GM12865 (cell line): ENCODE results near the gene GPRIN1.

Source experiments
- DNase-seq: peaks from one replicate; pipeline ENCODE4 v3.0.0; 2010; ENCODE audit warnings: low read depth
- H3K4me3 ChIP-seq: 2 replicates; pipeline ENCODE4 v1.5.1; 2011; ENCODE audit warnings: mild to moderate bottlenecking, low read depth, low read length, control low read depth
- TF ChIP-seq, protein P1 (sequence below): IDR thresholded peaks from 2 replicates; pipeline ENCODE4 v1.5.1; 2011; ENCODE audit warnings: low read length, control low read depth, low read depth, inconsistent platforms; ENCODE audit not compliant: insufficient read depth; ENCODE audit errors: missing control alignments

Gene GPRIN1

DNA sequence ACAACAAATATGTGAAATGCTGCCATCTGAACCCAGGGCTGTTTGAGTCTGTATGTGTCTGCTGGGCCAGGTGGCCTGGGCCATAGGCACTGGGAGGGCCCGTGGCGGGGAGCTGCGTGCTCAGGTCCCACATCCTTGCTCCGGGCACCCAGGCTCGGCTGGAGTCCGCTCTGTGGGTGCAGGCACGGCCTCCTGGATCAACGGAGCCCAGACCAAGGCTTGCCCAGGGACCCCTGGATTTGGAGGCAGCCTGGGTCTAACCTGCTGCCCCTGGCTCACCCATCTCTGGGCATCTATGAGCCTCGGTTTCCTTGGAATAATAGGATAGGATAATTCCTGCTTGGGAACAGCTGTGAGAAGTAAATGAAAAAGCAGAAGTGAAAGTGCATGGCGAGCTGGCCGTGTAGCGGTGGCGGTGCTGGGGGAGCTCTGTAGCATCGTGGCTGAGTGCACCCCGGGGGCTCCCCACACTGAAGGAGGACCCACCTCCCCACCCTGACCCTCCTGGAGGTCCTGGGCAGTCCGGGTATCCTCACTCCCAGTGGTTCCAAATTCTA is 59.6 kb downstream of the GPRIN1 start:
- H3K4me3 ChIP-seq: no peak overlapping the region

DNA sequence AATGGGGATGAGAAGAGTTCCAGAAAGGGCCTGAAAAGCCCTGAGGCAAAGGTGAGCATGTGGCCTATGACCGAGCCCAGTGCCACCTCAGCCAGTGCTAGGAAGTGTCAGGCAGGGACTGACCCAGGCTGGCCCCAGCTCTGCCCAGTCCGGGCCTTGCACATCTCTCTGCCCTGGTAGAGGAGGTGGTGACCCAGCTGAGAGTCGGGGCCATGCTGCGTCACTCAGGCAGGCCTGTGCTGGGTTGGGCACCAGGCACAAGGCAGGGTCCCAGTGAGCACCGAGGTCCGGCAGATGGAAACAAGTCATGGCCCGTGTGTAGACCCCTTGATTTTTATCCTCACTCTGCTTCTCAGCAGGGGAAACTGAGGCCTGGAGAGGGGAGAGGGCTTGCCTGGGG is 60.1 kb downstream of the GPRIN1 start:
- TF ChIP-seq, protein P1, sequence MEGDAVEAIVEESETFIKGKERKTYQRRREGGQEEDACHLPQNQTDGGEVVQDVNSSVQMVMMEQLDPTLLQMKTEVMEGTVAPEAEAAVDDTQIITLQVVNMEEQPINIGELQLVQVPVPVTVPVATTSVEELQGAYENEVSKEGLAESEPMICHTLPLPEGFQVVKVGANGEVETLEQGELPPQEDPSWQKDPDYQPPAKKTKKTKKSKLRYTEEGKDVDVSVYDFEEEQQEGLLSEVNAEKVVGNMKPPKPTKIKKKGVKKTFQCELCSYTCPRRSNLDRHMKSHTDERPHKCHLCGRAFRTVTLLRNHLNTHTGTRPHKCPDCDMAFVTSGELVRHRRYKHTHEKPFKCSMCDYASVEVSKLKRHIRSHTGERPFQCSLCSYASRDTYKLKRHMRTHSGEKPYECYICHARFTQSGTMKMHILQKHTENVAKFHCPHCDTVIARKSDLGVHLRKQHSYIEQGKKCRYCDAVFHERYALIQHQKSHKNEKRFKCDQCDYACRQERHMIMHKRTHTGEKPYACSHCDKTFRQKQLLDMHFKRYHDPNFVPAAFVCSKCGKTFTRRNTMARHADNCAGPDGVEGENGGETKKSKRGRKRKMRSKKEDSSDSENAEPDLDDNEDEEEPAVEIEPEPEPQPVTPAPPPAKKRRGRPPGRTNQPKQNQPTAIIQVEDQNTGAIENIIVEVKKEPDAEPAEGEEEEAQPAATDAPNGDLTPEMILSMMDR: no peak
- H3K4me3 ChIP-seq: no peak overlapping the region
- DNase-seq: no peak

More for the DNA sequence above, 59.6 kb downstream of the GPRIN1 start:
- TF ChIP-seq, protein P1: no peak
- DNase-seq: no peak

DNA sequence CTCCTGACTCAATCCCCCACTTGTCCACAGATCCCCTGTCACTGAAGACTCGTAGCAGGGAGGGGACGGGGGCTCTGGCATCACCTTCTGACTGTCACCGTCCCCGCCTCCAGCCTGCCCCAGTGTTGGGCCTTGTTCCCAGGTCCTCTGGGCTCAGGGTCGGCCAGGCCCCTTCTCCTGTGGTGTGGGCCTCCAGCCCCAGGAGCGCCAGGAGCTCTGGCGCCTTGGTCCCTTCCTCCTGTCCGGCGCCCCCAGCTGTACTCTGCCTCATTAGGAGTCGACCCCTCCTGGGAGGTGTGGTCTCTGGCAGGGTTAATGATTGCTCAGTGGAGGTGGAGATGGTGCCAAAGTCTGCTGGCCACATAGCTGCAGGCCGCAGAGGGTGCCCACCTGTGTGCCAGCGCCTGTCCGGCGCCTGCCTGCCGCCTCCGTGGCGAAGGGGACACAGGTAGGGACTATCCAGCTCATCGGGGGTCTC is 61.0 kb downstream of the GPRIN1 start, which contains the start of gene CDHR2:
CDHR2 (plus strand) TSS at position 376 of the 478 bp plus-strand sequence. CDS start 16,011 bp downstream, outside the sequence.
- DNase-seq: no peak
- TF ChIP-seq, protein P1: no peak
- H3K4me3 ChIP-seq: no peak within 1 kb of the TSS

DNA sequence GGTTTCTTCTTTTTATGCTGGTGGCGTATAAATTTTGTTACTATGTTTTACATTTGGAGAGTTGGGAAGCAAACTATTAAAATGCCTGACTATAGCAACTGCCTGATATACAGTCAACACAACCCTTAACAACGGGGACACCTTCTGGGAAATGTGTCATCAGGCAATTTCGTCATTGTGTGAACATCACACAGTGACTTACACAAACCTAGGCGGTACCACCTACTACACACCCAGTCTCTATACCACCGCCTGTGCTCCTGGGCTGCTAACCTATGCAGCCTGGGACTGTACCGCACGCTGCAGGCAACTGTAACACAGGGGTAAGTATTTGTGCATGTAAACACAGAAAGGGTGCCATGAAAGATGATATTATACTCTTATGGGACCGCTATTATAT is 62.2 kb downstream of the GPRIN1 start:
- DNase-seq: no peak
- TF ChIP-seq, protein P1: no peak
- no peak overlapping the region for H3K4me3 ChIP-seq
